GM12878 (cell line): Measurements from ENCODE around the gene ACVR2A. TPM values are rescaled to one million over a fixed set of nuclear protein-coding genes. Genes with fewer than 3 reads are reported as not detected.

Experiments used
- ATAC-seq: fragments of 200-7000 bp; cut with Tn5 transposase; 3 replicates; pipeline ENCODE4 v1.9.1; 2020; ENCODE audit warnings: mild to moderate bottlenecking, moderate library complexity
- BruUV-seq: library from RNA; stranded (reverse); fragments of 400-500 nt; replicated peaks from 2 replicates; lab custom pipeline; 2021; lab: Mats Ljungman, UMichigan
- CTCF ChIA-PET: fragments of 300-600 bp; sonication (Branson Sonifier 250); formaldehyde crosslinking; extraction: SDS; loops from one replicate; lab custom pipeline; 2021; ENCODE audit warnings: inconsistent platforms; lab: Yijun Ruan, JAX
- POLR2A ChIA-PET: fragments of 350-600 bp; formaldehyde crosslinking; extraction: SDS; loops from one replicate; lab custom pipeline; 2021; ENCODE audit warnings: inconsistent platforms; lab: Charles Lee
- RAD21 ChIA-PET: fragments of 300-600 bp; sonication (Branson Sonifier 250); formaldehyde crosslinking; loops from one replicate; lab custom pipeline; 2023; ENCODE audit warnings: antibody characterized with exemption; ENCODE audit not compliant: unreplicated experiment; lab: Charles Lee
- SMC1A ChIA-PET: fragments of 300-600 bp; sonication (Branson Sonifier 250); formaldehyde crosslinking; loops from one replicate; lab custom pipeline; 2023; ENCODE audit not compliant: unreplicated experiment, uncharacterized antibody; lab: Charles Lee
- DNase-seq: peaks from one replicate; pipeline ENCODE4 v3.0.0-alpha.2; 2011; ENCODE audit warnings: low read depth, low spot score
- FAIRE-seq: peaks from 3 replicates; lab custom pipeline; 2011; peaks lifted over from hg19 to GRCh38; lab: Jason Lieb, UNC
- H2AFZ ChIP-seq: 2 replicates; pipeline ENCODE4 v1.6.0; 2011; ENCODE audit warnings: low read depth, low read length, control low read depth; ENCODE audit not compliant: control insufficient read depth
- H3K27ac ChIP-seq: 2 replicates; pipeline ENCODE4 v1.5.1; 2011; ENCODE audit warnings: control low read depth; ENCODE audit not compliant: control insufficient read depth, insufficient read depth
- H3K27me3 ChIP-seq, 2 experiments: replicated peaks in 1 of 2; 2 replicates each; pipeline versions ENCODE4 v1.6.0 to v1.6.1; 2011; ENCODE audit warnings: low read length in 1 of 2; ENCODE audit not compliant: control insufficient read depth in 2 of 2, insufficient read depth in 2 of 2
- H3K36me3 ChIP-seq, 2 experiments: 2 replicates each; pipeline ENCODE4 v1.5.1; 2011; ENCODE audit warnings: low read length in 1 of 2; ENCODE audit not compliant: control insufficient read depth in 2 of 2, insufficient read depth in 2 of 2
- H3K4me1 ChIP-seq: 2 replicates; pipeline ENCODE4 v1.6.1; 2011; ENCODE audit warnings: mild to moderate bottlenecking, low read length, moderate library complexity, mixed read lengths; ENCODE audit not compliant: control insufficient read depth, insufficient read depth
- H3K4me2 ChIP-seq: 2 replicates; pipeline ENCODE4 v1.6.0; 2011; ENCODE audit warnings: control low read depth; ENCODE audit not compliant: control insufficient read depth, insufficient read depth
- H3K4me3 ChIP-seq: fragments of 200-600 bp; sonication (generic); 2 replicates; pipeline ENCODE4 v1.5.1; 2016
- H3K79me2 ChIP-seq: 2 replicates; pipeline ENCODE4 v1.6.0; 2011; ENCODE audit warnings: low read length; ENCODE audit not compliant: control insufficient read depth, insufficient read depth
- H3K9ac ChIP-seq: 2 replicates; pipeline ENCODE4 v1.8.0; 2011; ENCODE audit warnings: low read length, control low read depth, mixed read lengths; ENCODE audit not compliant: control insufficient read depth, insufficient read depth
- H3K9me3 ChIP-seq: replicated peaks from 3 replicates; pipeline ENCODE4 v1.5.1; 2011; ENCODE audit warnings: mild to moderate bottlenecking, low read length; ENCODE audit not compliant: control insufficient read depth, insufficient read depth
- H4K20me1 ChIP-seq: 2 replicates; pipeline ENCODE4 v1.6.0; 2011; ENCODE audit not compliant: control insufficient read depth, insufficient read depth
- JUNB ChIP-seq: IDR thresholded peaks from 2 replicates; pipeline ENCODE4 v1.6.1; 2016; ENCODE audit warnings: antibody characterized with exemption, mild to moderate bottlenecking
- JUND ChIP-seq: IDR thresholded peaks from 2 replicates; pipeline ENCODE4 v1.6.1; 2012; ENCODE audit warnings: low read depth, mild to moderate bottlenecking, low read length, improper control_type of control experiment, moderate library complexity
- NRF1 ChIP-seq: conservative IDR thresholded peaks from 2 replicates; pipeline ENCODE4 v1.6.1; 2011; ENCODE audit warnings: mild to moderate bottlenecking, low read depth, low read length, improper control_type of control experiment
- POLR2A ChIP-seq: IDR thresholded peaks from 2 replicates; pipeline ENCODE4 v1.6.1; 2011; ENCODE audit warnings: low read depth, mild to moderate bottlenecking, low read length
- WRNIP1 ChIP-seq: IDR thresholded peaks from 2 replicates; pipeline ENCODE4 v1.6.1; 2011; ENCODE audit warnings: low read depth, low read length, improper control_type of control experiment, borderline replicate concordance
- ZNF24 ChIP-seq: fragments of 450-650 bp; IDR thresholded peaks from 2 replicates; pipeline ENCODE4 v1.6.1; 2017; ENCODE audit warnings: antibody characterized with exemption, mild to moderate bottlenecking
- WGBS: methylation state at CpG from one replicate; pipeline ENCODE4 v1.1.6; 2016; ENCODE audit warnings: low lambda C conversion rate; ENCODE audit not compliant: insufficient replicate concordance, insufficient coverage; ENCODE audit errors: missing lambda C conversion rate; 5-methylcytosine and 5-hydroxymethylcytosine counted together
- in situ Hi-C: fragments of 300-500 bp; cut with MboI; formaldehyde crosslinking; loops from 9 replicates; pipeline ENCODE4 v1.14.3; 2018; ENCODE audit warnings: mixed read lengths
- intact Hi-C: fragments of 100-400 bp; cut with micrococcal nuclease; formaldehyde crosslinking; loops from one replicate; pipeline ENCODE4 v1.14.2; 2022; ENCODE audit not compliant: unreplicated experiment
- polyA plus RNA-seq, 11 experiments: library from polyadenylated mRNA; depleted of rRNA in 4 of 11; unstranded in 6 of 11; stranded (reverse) in 5 of 11; fragments of >200 nt; fragmentation: Nextera tagmentation in 4 of 11; fragmentation: Illumina TruSeq in 1 of 11; extraction: Ambion mirVana in 4 of 11; extraction: Trizol in 1 of 11; gene quantifications; 1 replicate in 1 of 11; 2 replicates in 10 of 11; pipeline versions ENCODE4 v1.2.1 to v1.2.3, GENCODE V29; 2011 to 2016; ENCODE audit warnings: inconsistent platforms in 2 of 11, missing spikeins in 2 of 11, low read depth in 1 of 11
- total RNA-seq, 4 experiments: library from RNA; depleted of rRNA in 3 of 4; stranded (reverse); fragments of >200 nt in 3 of 4; fragmentation: Illumina TruSeq in 1 of 4; extraction: Trizol in 1 of 4; gene quantifications; 2 replicates each; pipeline versions ENCODE4 v1.2.1 to v1.2.3, GENCODE V29; 2013 to 2021
- TF ChIP-seq, protein P1 (sequence below): IDR thresholded peaks from 2 replicates; pipeline ENCODE4 v1.6.1; 2012; ENCODE audit warnings: low read length, inconsistent platforms

ACVR2A gene
- total and polyA plus RNA-seq, 10 of the 15 experiments (the other 5 are each of a cell fraction or from before 2014, with no cell fraction given) = 0.42 to 3.0 (median 1.7) TPM

GRCh38 chr2:147904051-147904450 is 59.2 kb downstream of the ACVR2A start:
- ATAC-seq (no peak), FAIRE-seq (no peak), DNase-seq (no peak)
- SMC1A ChIA-PET = interaction anchor here (0.8 to 1.1 kb wide), 2 partner anchors 541 to 859 kb away, joined by 3 read pairs; no protein-coding TSS in a partner anchor
- no TSS peak for BruUV-seq
- Histone ChIP-seq H3K36me3 (no peaks in the 10 kb centered on the region), H3K9ac (no peak overlapping the region), H3K27ac (no peak overlapping the region), H3K4me1 (no peaks in the 10 kb centered on the region), H3K9me3 (no peaks in the 10 kb centered on the region), H4K20me1 (no peaks in the 10 kb centered on the region), H3K4me2 (no peak overlapping the region), H3K4me3 (no peak overlapping the region), H2AFZ (no peak overlapping the region), H3K27me3 (no peaks in the 10 kb centered on the region), H3K79me2 (no peaks in the 10 kb centered on the region)
- TF ChIP-seq NRF1 (no peak), JUNB (no peak), WRNIP1 (no peak)
- TF ChIP-seq, protein P1, sequence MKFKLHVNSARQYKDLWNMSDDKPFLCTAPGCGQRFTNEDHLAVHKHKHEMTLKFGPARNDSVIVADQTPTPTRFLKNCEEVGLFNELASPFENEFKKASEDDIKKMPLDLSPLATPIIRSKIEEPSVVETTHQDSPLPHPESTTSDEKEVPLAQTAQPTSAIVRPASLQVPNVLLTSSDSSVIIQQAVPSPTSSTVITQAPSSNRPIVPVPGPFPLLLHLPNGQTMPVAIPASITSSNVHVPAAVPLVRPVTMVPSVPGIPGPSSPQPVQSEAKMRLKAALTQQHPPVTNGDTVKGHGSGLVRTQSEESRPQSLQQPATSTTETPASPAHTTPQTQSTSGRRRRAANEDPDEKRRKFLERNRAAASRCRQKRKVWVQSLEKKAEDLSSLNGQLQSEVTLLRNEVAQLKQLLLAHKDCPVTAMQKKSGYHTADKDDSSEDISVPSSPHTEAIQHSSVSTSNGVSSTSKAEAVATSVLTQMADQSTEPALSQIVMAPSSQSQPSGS = no peak
- CTCF ChIA-PET = interaction anchor here (2.9 kb wide), 1 partner anchor 821 kb away, joined by 17 read pairs; no protein-coding TSS in a partner anchor
- in situ Hi-C loops (no loop called here), intact Hi-C loops (loop anchor here (5.0 kb wide), 1 partner anchor 1162 kb away; no protein-coding TSS in a partner anchor)
- WGBS = 81% methylated on average over 4 of the region's 4 CpGs
- POLR2A ChIA-PET = no interaction called here
- RAD21 ChIA-PET = no interaction called here

DNA sequence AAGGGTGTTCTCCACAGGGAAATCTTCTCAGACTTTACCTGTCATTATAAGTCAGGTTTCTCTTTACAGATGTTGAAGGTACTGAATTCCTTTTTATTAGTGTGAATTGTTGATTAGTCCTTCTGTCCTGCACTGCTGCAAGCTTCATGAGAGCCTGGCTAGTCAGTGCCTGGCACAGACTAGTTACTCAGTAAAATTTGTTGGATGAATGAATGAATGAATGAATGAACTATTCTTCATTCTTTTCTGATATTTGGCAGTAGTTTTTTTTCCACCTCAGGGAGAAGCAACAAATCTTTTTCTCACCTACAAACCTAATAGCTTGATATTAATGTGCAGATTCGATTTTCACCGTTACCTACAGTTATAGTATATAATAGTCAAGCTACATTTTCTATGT is 64.3 kb downstream of the ACVR2A start:
- Histone ChIP-seq H3K9ac (no peak overlapping the region), H3K27me3 (no peaks in the 10 kb centered on the region), H2AFZ (no peak overlapping the region), H3K4me3 (no peak overlapping the region), H3K4me2 (no peak overlapping the region), H4K20me1 (no peaks in the 10 kb centered on the region), H3K36me3 (no peaks in the 10 kb centered on the region), H3K4me1 (no peaks in the 10 kb centered on the region; the same call in 1 of the 2 replicates), H3K27ac (no peak overlapping the region)
- WGBS = 96% methylated on average over 2 of the region's 2 CpGs
- no peak for FAIRE-seq
- DNase-seq = no peak
- intact Hi-C loops = no loop called here
- ChIA-PET POLR2A (no interaction called here), RAD21 (interaction anchor here (0.8 to 5.3 kb wide), 9 partner anchors 570 to 984 kb away, joined by 3 to 92 read pairs (median 9); no protein-coding TSS in a partner anchor), SMC1A (interaction anchor here (0.8 to 5.7 kb wide), 11 partner anchors 53 to 1175 kb away, joined by 3 to 87 read pairs (median 7); no protein-coding TSS in a partner anchor)
- ATAC-seq = no peak
- no TSS peak for BruUV-seq
- TF ChIP-seq POLR2A (no peak), JUND (no peak), ZNF24 (peak; percentile 45; the same call in 1 of the 2 replicates)
- TF ChIP-seq, all 136 proteins: peak for 1
- in situ Hi-C loops = no loop called here
- H3K9me3 ChIP-seq = no peaks in the 10 kb centered on the region
- CTCF ChIA-PET = interaction anchor here (0.6 to 5.6 kb wide), 12 partner anchors 9 to 1175 kb away, joined by 3 to 140 read pairs (median 6); no protein-coding TSS in a partner anchor
- H3K79me2 ChIP-seq = no peaks in the 10 kb centered on the region
